WTC11 (cell line): Measurements from ENCODE around the gene MCEMP1. TPM values are rescaled to one million over a fixed set of nuclear protein-coding genes. Genes with fewer than 3 reads are reported as not detected.

ENCODE experiments used
- ATAC-seq: fragments of 200-7000 bp; cut with Tn5 transposase; 2 replicates; pipeline ENCODE4 v1.10.0; 2021; ENCODE audit warnings: mild to moderate bottlenecking, moderate library complexity
- CTCF ChIA-PET: fragments of 300-600 bp; sonication (Branson Sonifier 250); formaldehyde crosslinking; loops from one replicate; lab custom pipeline; 2021; ENCODE audit warnings: antibody characterized with exemption; lab: Charles Lee
- POLR2A ChIA-PET: fragments of 350-600 bp; sonication (Branson Sonifier 250); formaldehyde crosslinking; loops from one replicate; lab custom pipeline; 2021; ENCODE audit warnings: antibody characterized with exemption; lab: Charles Lee
- DNase-seq: peaks from one replicate; pipeline ENCODE4 v3.0.0; 2021; ENCODE audit warnings: low spot score
- H3K27ac Mint-ChIP-seq: 2 replicates; pipeline ENCODE4 v1.8.0; 2021; ENCODE audit warnings: mixed read lengths
- H3K27me3 Mint-ChIP-seq: 2 replicates; pipeline ENCODE4 v1.8.0; 2021; ENCODE audit warnings: low read depth, mild to moderate bottlenecking, moderate library complexity, mixed read lengths
- H3K36me3 Mint-ChIP-seq: 2 replicates; pipeline ENCODE4 v1.8.0; 2021; ENCODE audit warnings: mixed read lengths
- H3K4me1 Mint-ChIP-seq: 2 replicates; pipeline ENCODE4 v1.8.0; 2022; ENCODE audit warnings: mixed read lengths
- H3K4me3 Mint-ChIP-seq: 2 replicates; pipeline ENCODE4 v1.8.0; 2021; ENCODE audit warnings: mild to moderate bottlenecking, moderate library complexity, mixed read lengths
- H3K9me3 Mint-ChIP-seq: 2 replicates; pipeline ENCODE4 v1.8.0; 2021; ENCODE audit warnings: mixed read lengths
- AFF4 ChIP-seq: sonication (generic); formaldehyde crosslinking; IDR thresholded peaks from 2 replicates; pipeline ENCODE4 v1.8.1; 2023; ENCODE audit warnings: mild to moderate bottlenecking, missing genetic modification reagents, borderline replicate concordance
- ARID4B ChIP-seq: sonication (generic); formaldehyde crosslinking; IDR thresholded peaks from 2 replicates; pipeline ENCODE4 v1.8.0; 2023; ENCODE audit warnings: missing genetic modification reagents, mild to moderate bottlenecking, borderline replicate concordance
- CDX4 ChIP-seq: fragments of 250-450 bp; sonication (Bioruptor Pico); IDR thresholded peaks from 2 replicates; pipeline ENCODE4 v1.9.0; 2021; ENCODE audit warnings: moderate library complexity, mild to moderate bottlenecking, inconsistent platforms, borderline replicate concordance
- FOXP1 ChIP-seq: sonication (generic); formaldehyde crosslinking; IDR thresholded peaks from 2 replicates; pipeline ENCODE4 v1.8.0; 2022; ENCODE audit warnings: missing genetic modification reagents, mild to moderate bottlenecking, moderate library complexity, borderline replicate concordance
- GABPB1 ChIP-seq: sonication (generic); formaldehyde crosslinking; IDR thresholded peaks from 2 replicates; pipeline ENCODE4 v1.8.1; 2023; ENCODE audit warnings: mild to moderate bottlenecking, missing genetic modification reagents
- HMGA2 ChIP-seq: fragments of 250-450 bp; sonication (Bioruptor Pico); IDR thresholded peaks from 2 replicates; pipeline ENCODE4 v1.4.0; 2021; ENCODE audit warnings: mild to moderate bottlenecking, moderate library complexity
- IRF1 ChIP-seq: sonication (generic); formaldehyde crosslinking; IDR thresholded peaks from 2 replicates; pipeline ENCODE4 v1.8.0; 2023; ENCODE audit warnings: missing genetic modification reagents
- MAX ChIP-seq: sonication (generic); formaldehyde crosslinking; IDR thresholded peaks from 2 replicates; pipeline ENCODE4 v1.8.0; 2022; ENCODE audit warnings: mild to moderate bottlenecking, missing genetic modification reagents
- MXD4 ChIP-seq: fragments of 250-450 bp; sonication (Bioruptor Pico); IDR thresholded peaks from 2 replicates; pipeline ENCODE4 v1.8.0; 2021; ENCODE audit warnings: mild to moderate bottlenecking, moderate library complexity, borderline replicate concordance
- NFYB ChIP-seq: sonication (generic); formaldehyde crosslinking; conservative IDR thresholded peaks from 2 replicates; pipeline ENCODE4 v1.8.0; 2022; ENCODE audit warnings: low read depth, missing genetic modification reagents
- NR1H2 ChIP-seq: sonication (generic); formaldehyde crosslinking; IDR thresholded peaks from 2 replicates; pipeline ENCODE4 v1.9.0; 2021; ENCODE audit warnings: mild to moderate bottlenecking, moderate library complexity, missing genetic modification reagents
- NR2C2 ChIP-seq: sonication (generic); formaldehyde crosslinking; IDR thresholded peaks from 2 replicates; pipeline ENCODE4 v1.8.0; 2022; ENCODE audit warnings: mild to moderate bottlenecking, missing genetic modification reagents
- RELA ChIP-seq: sonication (generic); formaldehyde crosslinking; IDR thresholded peaks from 2 replicates; pipeline ENCODE4 v1.8.1; 2022; ENCODE audit warnings: missing genetic modification reagents, mild to moderate bottlenecking, borderline replicate concordance
- RORB ChIP-seq: fragments of 250-450 bp; sonication (Bioruptor Pico); IDR thresholded peaks from 2 replicates; pipeline ENCODE4 v1.9.0; 2021; ENCODE audit warnings: mild to moderate bottlenecking
- SP1 ChIP-seq: sonication (generic); formaldehyde crosslinking; conservative IDR thresholded peaks from 2 replicates; pipeline ENCODE4 v1.8.1; 2022; ENCODE audit warnings: missing genetic modification reagents
- USF2 ChIP-seq: sonication (generic); formaldehyde crosslinking; IDR thresholded peaks from 2 replicates; pipeline ENCODE4 v1.8.1; 2023; ENCODE audit warnings: mild to moderate bottlenecking, missing genetic modification reagents, moderate library complexity
- ZBTB21 ChIP-seq: sonication (generic); formaldehyde crosslinking; IDR thresholded peaks from 2 replicates; pipeline ENCODE4 v1.8.1; 2023; ENCODE audit warnings: mild to moderate bottlenecking, missing genetic modification reagents, borderline replicate concordance
- ZBTB43 ChIP-seq: sonication (generic); formaldehyde crosslinking; IDR thresholded peaks from 2 replicates; pipeline ENCODE4 v1.8.1; 2023; ENCODE audit warnings: mild to moderate bottlenecking, missing genetic modification reagents
- ZNF416 ChIP-seq: fragments of 250-450 bp; sonication (Bioruptor Pico); IDR thresholded peaks from 2 replicates; pipeline ENCODE4 v1.9.0; 2021; ENCODE audit warnings: mild to moderate bottlenecking, inconsistent platforms
- total RNA-seq: library from RNA; stranded (reverse); gene quantifications from 3 replicates; pipeline ENCODE4 v1.2.3, GENCODE V29; 2021
- TF ChIP-seq, protein P1 (sequence below): sonication (generic); formaldehyde crosslinking; IDR thresholded peaks from 2 replicates; pipeline ENCODE4 v1.8.1; 2022; ENCODE audit warnings: mild to moderate bottlenecking, moderate library complexity, missing genetic modification reagents

Gene MCEMP1
- total RNA-seq, 1 experiment from 2014 or later = not detected

DNA sequence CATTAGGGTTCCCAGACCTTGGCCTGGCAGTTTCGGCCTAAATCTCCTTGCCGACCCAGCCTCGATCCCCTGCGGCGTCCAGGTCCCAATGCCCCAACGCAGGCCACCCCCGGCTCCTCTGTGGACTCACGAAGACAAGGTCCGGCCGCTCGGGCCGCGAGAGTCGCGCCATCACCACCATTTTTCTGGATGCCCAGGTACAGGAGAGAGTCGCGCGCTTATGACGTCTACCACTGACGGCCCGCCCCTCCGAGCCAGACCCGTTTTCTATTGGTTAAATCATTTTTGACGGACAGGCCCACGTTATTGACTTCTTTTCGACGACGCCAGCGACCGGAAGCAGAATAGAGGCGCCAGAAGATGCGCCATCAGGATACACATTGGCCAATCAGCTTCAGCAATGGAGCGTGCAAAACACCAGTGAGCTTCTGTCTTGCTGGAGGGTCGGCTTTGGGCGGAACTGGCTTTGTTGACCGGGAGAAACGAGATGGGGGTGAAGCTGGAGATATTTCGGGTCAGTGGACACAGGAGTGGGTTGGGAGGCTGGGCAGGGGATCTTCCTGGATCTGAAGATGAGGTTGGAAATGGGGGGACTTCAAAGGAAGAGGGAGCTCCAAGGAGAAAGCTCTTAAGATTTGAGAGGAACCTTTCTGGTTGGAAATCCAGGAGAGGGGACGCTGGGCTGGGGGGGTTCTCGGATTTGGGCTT lies 47.4 kb upstream of the MCEMP1 start, which contains the start of the genes PET100 and XAB2 (continued):
- no peak for TF ChIP-seq ZBTB21 (CRISPR knock-in tag)
- TF ChIP-seq NR2C2 (CRISPR knock-in tag) = no peak
- TF ChIP-seq RELA (CRISPR knock-in tag) = no peak
- TF ChIP-seq HMGA2 (CRISPR knock-in tag) = no peak
- TF ChIP-seq FOXP1 (CRISPR knock-in tag) = no peak
- TF ChIP-seq GABPB1 (CRISPR knock-in tag) = peak; percentile 70
- TF ChIP-seq RORB (CRISPR knock-in tag) = no peak
- TF ChIP-seq, protein P1, sequence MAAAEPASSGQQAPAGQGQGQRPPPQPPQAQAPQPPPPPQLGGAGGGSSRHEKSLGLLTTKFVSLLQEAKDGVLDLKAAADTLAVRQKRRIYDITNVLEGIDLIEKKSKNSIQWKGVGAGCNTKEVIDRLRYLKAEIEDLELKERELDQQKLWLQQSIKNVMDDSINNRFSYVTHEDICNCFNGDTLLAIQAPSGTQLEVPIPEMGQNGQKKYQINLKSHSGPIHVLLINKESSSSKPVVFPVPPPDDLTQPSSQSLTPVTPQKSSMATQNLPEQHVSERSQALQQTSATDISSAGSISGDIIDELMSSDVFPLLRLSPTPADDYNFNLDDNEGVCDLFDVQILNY (CRISPR knock-in tag) = no peak
- peak; percentile 96 for TF ChIP-seq NFYB (CRISPR knock-in tag)
- no peak; the same call in 1 of the 2 replicates for TF ChIP-seq ARID4B (CRISPR knock-in tag)
- peak; percentile 82 for TF ChIP-seq SP1 (CRISPR knock-in tag)
- TF ChIP-seq NR1H2 = no peak
- peak; percentile 57 for TF ChIP-seq MAX (CRISPR knock-in tag)

- Mint-ChIP-seq H3K4me3 (peak overlapping the region; percentile 22; the same call in 1 of the 2 replicates), H3K4me1 (peaks cover 24% of the 10 kb centered on the region), H3K36me3 (peaks cover 8% of the 10 kb centered on the region), H3K9me3 (no peaks in the 10 kb centered on the region), H3K27ac (no peak overlapping the region), H3K27me3 (peaks cover 27% of the 10 kb centered on the region)
- ChIA-PET POLR2A (interaction anchor here (0.5 kb wide), 1 partner anchor 1952 kb away, joined by 6 read pairs; no protein-coding TSS in a partner anchor), CTCF (interaction anchor here (0.5 kb wide), 1 partner anchor 112 kb away, joined by 4 read pairs; no protein-coding TSS in a partner anchor)
- ATAC-seq (no peak), DNase-seq (no peak)
- TF ChIP-seq IRF1 (CRISPR knock-in tag) (no peak), MXD4 (CRISPR knock-in tag) (no peak), CDX4 (CRISPR knock-in tag) (no peak), AFF4 (no peak), USF2 (CRISPR knock-in tag) (no peak), ZBTB43 (no peak), ZNF416 (CRISPR knock-in tag) (no peak)
These were observed 45.3 kb upstream of the MCEMP1 start for GRCh38 chr19:7631577-7631976.
